ENCODE results near the gene SPATS2.

SPATS2 gene

GRCh38 chr12:49440035-49440434 is 72.8 kb downstream of the SPATS2 start:
- H3K9ac ChIP-seq (ENCODE audit: low read depth, low read length), result no peak overlapping the region
- no peaks in the 10 kb centered on the region for H3K27me3 ChIP-seq (ENCODE audit: control insufficient read depth, insufficient read depth, low read length)
- no peak overlapping the region for H3K27ac ChIP-seq (ENCODE audit: low read depth, low read length)
- H3K9me3 ChIP-seq (ENCODE audit: control insufficient read depth, insufficient read depth, low read length), result no peaks in the 10 kb centered on the region
- no peak overlapping the region for H3K4me3 ChIP-seq (ENCODE audit: low read depth, low read length)
- peaks cover 3% of the 10 kb centered on the region; the same call in 1 of the 2 replicates for H3K36me3 ChIP-seq (ENCODE audit: control insufficient read depth, insufficient read depth, low read length)
- H3K4me1 ChIP-seq (ENCODE audit: control insufficient read depth, insufficient read depth, low read length), result no peaks in the 10 kb centered on the region

GRCh38 chr12:49442915-49443314 is 75.7 kb downstream of the SPATS2 start:
- Histone ChIP-seq H3K4me1 (ENCODE audit: control insufficient read depth, insufficient read depth, low read length) (no peaks in the 10 kb centered on the region), H3K27me3 (ENCODE audit: control insufficient read depth, insufficient read depth, low read length) (no peaks in the 10 kb centered on the region), H3K27ac (ENCODE audit: low read depth, low read length) (no peak overlapping the region), H3K4me3 (ENCODE audit: low read depth, low read length) (no peak overlapping the region), H3K9me3 (ENCODE audit: control insufficient read depth, insufficient read depth, low read length) (no peaks in the 10 kb centered on the region), H3K36me3 (ENCODE audit: control insufficient read depth, insufficient read depth, low read length) (peaks cover 3% of the 10 kb centered on the region; the same call in 1 of the 2 replicates), H3K9ac (ENCODE audit: low read depth, low read length) (no peak overlapping the region)

GRCh38 chr12:49446571-49446970 is 79.3 kb downstream of the SPATS2 start:
- Histone ChIP-seq H3K27me3 (ENCODE audit: control insufficient read depth, insufficient read depth, low read length) (no peaks in the 10 kb centered on the region), H3K4me1 (ENCODE audit: control insufficient read depth, insufficient read depth, low read length) (no peaks in the 10 kb centered on the region), H3K9me3 (ENCODE audit: control insufficient read depth, insufficient read depth, low read length) (no peaks in the 10 kb centered on the region), H3K27ac (ENCODE audit: low read depth, low read length) (no peak overlapping the region), H3K9ac (ENCODE audit: low read depth, low read length) (no peak overlapping the region), H3K36me3 (ENCODE audit: control insufficient read depth, insufficient read depth, low read length) (peaks cover 3% of the 10 kb centered on the region; the same call in 1 of the 2 replicates), H3K4me3 (ENCODE audit: low read depth, low read length) (no peak overlapping the region)

- H3K36me3 ChIP-seq (ENCODE audit: control insufficient read depth, insufficient read depth, low read length), result no peaks in the 10 kb centered on the region
- H3K4me3 ChIP-seq (ENCODE audit: low read depth, low read length), result no peak overlapping the region
- H3K27ac ChIP-seq (ENCODE audit: low read depth, low read length), result no peak overlapping the region
- H3K9ac ChIP-seq (ENCODE audit: low read depth, low read length), result no peak overlapping the region
- H3K9me3 ChIP-seq (ENCODE audit: control insufficient read depth, insufficient read depth, low read length), result no peaks in the 10 kb centered on the region
- H3K4me1 ChIP-seq (ENCODE audit: control insufficient read depth, insufficient read depth, low read length), result no peaks in the 10 kb centered on the region
- H3K27me3 ChIP-seq (ENCODE audit: control insufficient read depth, insufficient read depth, low read length), result no peaks in the 10 kb centered on the region
These were observed 81.6 kb downstream of the SPATS2 start for GRCh38 chr12:49448858-49449257.

GRCh38 chr12:49451468-49452259 is 84.4 kb downstream of the SPATS2 start:
- H3K27ac ChIP-seq (ENCODE audit: low read depth, low read length), result no peak overlapping the region
- H3K9me3 ChIP-seq (ENCODE audit: control insufficient read depth, insufficient read depth, low read length), result no peaks in the 10 kb centered on the region
- no peak overlapping the region for H3K4me3 ChIP-seq (ENCODE audit: low read depth, low read length)
- no peak overlapping the region for H3K9ac ChIP-seq (ENCODE audit: low read depth, low read length)
- no peaks in the 10 kb centered on the region for H3K4me1 ChIP-seq (ENCODE audit: control insufficient read depth, insufficient read depth, low read length)
- no peaks in the 10 kb centered on the region for H3K27me3 ChIP-seq (ENCODE audit: control insufficient read depth, insufficient read depth, low read length)
- H3K36me3 ChIP-seq (ENCODE audit: control insufficient read depth, insufficient read depth, low read length), result no peaks in the 10 kb centered on the region

GRCh38 chr12:49455501-49455900 is 88.2 kb downstream of the SPATS2 start:
- Histone ChIP-seq H3K36me3 (ENCODE audit: control insufficient read depth, insufficient read depth, low read length) (no peaks in the 10 kb centered on the region), H3K27ac (ENCODE audit: low read depth, low read length) (no peak overlapping the region), H3K27me3 (ENCODE audit: control insufficient read depth, insufficient read depth, low read length) (no peaks in the 10 kb centered on the region), H3K9me3 (ENCODE audit: control insufficient read depth, insufficient read depth, low read length) (no peaks in the 10 kb centered on the region), H3K9ac (ENCODE audit: low read depth, low read length) (no peak overlapping the region), H3K4me3 (ENCODE audit: low read depth, low read length) (no peak overlapping the region), H3K4me1 (ENCODE audit: control insufficient read depth, insufficient read depth, low read length) (no peaks in the 10 kb centered on the region)

GRCh38 chr12:49456131-49456679 is 88.9 kb downstream of the SPATS2 start:
- H3K4me3 ChIP-seq (ENCODE audit: low read depth, low read length), result no peak overlapping the region
- no peak overlapping the region for H3K27ac ChIP-seq (ENCODE audit: low read depth, low read length)
- no peaks in the 10 kb centered on the region for H3K9me3 ChIP-seq (ENCODE audit: control insufficient read depth, insufficient read depth, low read length)
- peaks cover 4% of the 10 kb centered on the region for H3K36me3 ChIP-seq (ENCODE audit: control insufficient read depth, insufficient read depth, low read length)
- H3K4me1 ChIP-seq (ENCODE audit: control insufficient read depth, insufficient read depth, low read length), result no peaks in the 10 kb centered on the region
- H3K9ac ChIP-seq (ENCODE audit: low read depth, low read length), result no peak overlapping the region
- H3K27me3 ChIP-seq (ENCODE audit: control insufficient read depth, insufficient read depth, low read length), result no peaks in the 10 kb centered on the region

GRCh38 chr12:49458816-49459215 is 91.6 kb downstream of the SPATS2 start:
- Histone ChIP-seq H3K27me3 (ENCODE audit: control insufficient read depth, insufficient read depth, low read length) (no peaks in the 10 kb centered on the region), H3K36me3 (ENCODE audit: control insufficient read depth, insufficient read depth, low read length) (peaks cover 8% of the 10 kb centered on the region), H3K4me3 (ENCODE audit: low read depth, low read length) (no peak overlapping the region), H3K9me3 (ENCODE audit: control insufficient read depth, insufficient read depth, low read length) (no peaks in the 10 kb centered on the region), H3K27ac (ENCODE audit: low read depth, low read length) (no peak overlapping the region), H3K9ac (ENCODE audit: low read depth, low read length) (no peak overlapping the region), H3K4me1 (ENCODE audit: control insufficient read depth, insufficient read depth, low read length) (no peaks in the 10 kb centered on the region)

- Histone ChIP-seq H3K27me3 (ENCODE audit: control insufficient read depth, insufficient read depth, low read length) (no peaks in the 10 kb centered on the region), H3K9ac (ENCODE audit: low read depth, low read length) (no peak overlapping the region), H3K4me1 (ENCODE audit: control insufficient read depth, insufficient read depth, low read length) (no peaks in the 10 kb centered on the region), H3K27ac (ENCODE audit: low read depth, low read length) (no peak overlapping the region), H3K9me3 (ENCODE audit: control insufficient read depth, insufficient read depth, low read length) (no peaks in the 10 kb centered on the region), H3K36me3 (ENCODE audit: control insufficient read depth, insufficient read depth, low read length) (peaks cover 8% of the 10 kb centered on the region), H3K4me3 (ENCODE audit: low read depth, low read length) (no peak overlapping the region)
These were observed 94.0 kb downstream of the SPATS2 start for GRCh38 chr12:49461221-49461620.

GRCh38 chr12:49462083-49462744 is 95.0 kb downstream of the SPATS2 start:
- Histone ChIP-seq H3K4me3 (ENCODE audit: low read depth, low read length) (no peak overlapping the region), H3K27ac (ENCODE audit: low read depth, low read length) (no peak overlapping the region), H3K9ac (ENCODE audit: low read depth, low read length) (no peak overlapping the region), H3K4me1 (ENCODE audit: control insufficient read depth, insufficient read depth, low read length) (no peaks in the 10 kb centered on the region), H3K36me3 (ENCODE audit: control insufficient read depth, insufficient read depth, low read length) (peaks cover 8% of the 10 kb centered on the region), H3K9me3 (ENCODE audit: control insufficient read depth, insufficient read depth, low read length) (no peaks in the 10 kb centered on the region), H3K27me3 (ENCODE audit: control insufficient read depth, insufficient read depth, low read length) (no peaks in the 10 kb centered on the region)

- Histone ChIP-seq H3K9ac (ENCODE audit: low read depth, low read length) (no peak overlapping the region), H3K9me3 (ENCODE audit: control insufficient read depth, insufficient read depth, low read length) (no peaks in the 10 kb centered on the region), H3K27me3 (ENCODE audit: control insufficient read depth, insufficient read depth, low read length) (no peaks in the 10 kb centered on the region), H3K27ac (ENCODE audit: low read depth, low read length) (no peak overlapping the region), H3K36me3 (ENCODE audit: control insufficient read depth, insufficient read depth, low read length) (peaks cover 8% of the 10 kb centered on the region), H3K4me1 (ENCODE audit: control insufficient read depth, insufficient read depth, low read length) (no peaks in the 10 kb centered on the region), H3K4me3 (ENCODE audit: low read depth, low read length) (no peak overlapping the region)
These were observed 97.9 kb downstream of the SPATS2 start for GRCh38 chr12:49465132-49465531.
